HG03060 (cell line): ENCODE results near the gene SETDB1.
A peak's percentile ranks its signal among the peaks of the same experiment; 100 is the strongest.
"Not testable (repeated sequence)": the region's sequence is repeated elsewhere in the genome, so short reads cannot be mapped to it uniquely, and the experiment has no call there.

Source experiments
- ATAC-seq: cut with Tn5 transposase; IDR thresholded peaks from one replicate; pipeline ENCODE4 v1.9.1; 2021; ENCODE audit warnings: low read depth, moderate number of reproducible peaks; ENCODE audit not compliant: unreplicated experiment

SETDB1 gene

DNA sequence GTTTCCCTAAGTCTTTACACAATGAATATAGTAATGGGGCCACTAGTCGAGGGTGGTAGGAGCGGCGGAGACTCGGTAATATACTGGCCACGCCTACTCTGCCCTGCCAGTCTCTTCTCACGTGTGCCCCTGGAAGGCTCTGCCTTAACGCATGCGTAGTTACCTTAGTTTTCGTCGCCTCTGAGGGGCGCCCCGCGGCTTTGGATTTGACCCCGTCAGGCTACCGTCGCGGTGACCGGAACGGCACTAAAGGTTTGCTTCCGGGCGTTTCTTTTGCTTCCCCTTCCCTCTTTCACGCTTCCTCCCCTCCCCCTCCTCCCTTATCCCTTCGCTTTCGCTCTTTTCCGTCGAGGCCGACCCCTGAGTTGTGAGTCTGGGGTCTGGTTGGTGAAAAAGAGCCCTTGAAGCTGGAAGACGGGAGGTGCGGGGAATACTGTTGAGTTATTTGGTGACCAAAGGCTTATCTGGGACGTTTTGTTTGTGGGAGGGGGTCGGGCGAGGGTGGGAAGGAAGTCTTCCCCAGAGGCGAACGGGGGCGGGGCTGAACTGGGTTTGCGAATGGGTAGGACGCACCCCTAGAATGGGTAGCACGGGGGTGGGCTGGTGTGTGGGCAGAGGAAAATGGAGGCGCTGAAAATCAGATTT lies at the start of gene SETDB1:
Gene SETDB1, plus strand, starts transcription at position 267 of the 645 bp plus-strand sequence. CDS start 1,352 bp downstream, outside the sequence.
- peak; percentile 74 for ATAC-seq

DNA sequence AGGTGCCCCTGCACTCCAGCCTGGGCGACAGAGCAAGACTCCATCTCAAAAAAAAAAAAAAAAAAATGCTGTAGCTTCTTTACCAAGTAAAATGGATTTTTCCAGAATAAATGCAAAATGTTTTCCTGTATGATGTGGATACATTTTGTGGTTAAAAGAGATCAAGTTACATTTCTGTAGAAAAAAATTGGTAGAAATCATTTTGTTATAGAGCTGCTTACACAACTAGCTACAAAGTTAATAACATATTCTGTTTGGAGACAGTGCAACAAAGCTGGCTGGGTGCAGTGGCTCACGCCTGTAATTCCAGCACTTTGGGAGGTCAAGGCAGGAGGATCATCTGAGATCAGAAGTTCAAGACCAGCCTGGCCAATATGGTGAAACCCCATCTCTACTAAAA lies 47.2 kb upstream of the SETDB1 start:
- not testable (repeated sequence) for ATAC-seq

DNA sequence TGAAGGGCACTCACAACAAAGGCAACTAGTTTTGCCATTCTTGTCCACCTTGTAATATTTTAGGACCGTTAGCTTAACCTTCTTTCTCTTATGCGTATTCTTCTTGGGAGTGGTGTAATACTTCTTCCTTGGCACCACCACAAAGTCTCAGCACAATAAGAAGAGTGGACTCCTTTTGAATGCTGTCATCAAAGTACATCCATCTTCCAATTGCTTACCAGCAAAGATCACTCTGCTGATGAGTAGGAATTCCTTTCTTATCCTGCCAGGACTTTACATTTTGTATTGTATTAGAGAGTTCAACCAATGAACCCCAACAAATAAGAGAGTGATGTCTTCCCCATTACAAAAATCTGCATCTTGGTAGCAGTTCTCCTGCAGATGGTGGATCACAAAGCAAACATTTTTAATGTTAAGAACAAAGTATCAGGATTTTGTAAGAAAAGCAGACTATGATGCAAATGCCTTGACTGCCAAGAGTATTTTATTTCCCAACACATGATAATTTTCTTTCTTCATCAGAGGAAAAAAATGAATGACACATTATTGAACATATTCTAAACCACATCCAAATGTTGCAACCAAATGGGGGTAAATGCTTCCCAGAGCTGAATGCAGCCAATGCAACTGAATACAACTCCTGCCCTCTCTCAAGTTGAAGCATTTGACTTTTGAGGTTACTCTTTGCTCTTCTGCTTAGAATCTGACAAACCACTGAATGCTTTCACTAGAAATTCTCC lies 44.7 kb upstream of the SETDB1 start:
- no peak for ATAC-seq

DNA sequence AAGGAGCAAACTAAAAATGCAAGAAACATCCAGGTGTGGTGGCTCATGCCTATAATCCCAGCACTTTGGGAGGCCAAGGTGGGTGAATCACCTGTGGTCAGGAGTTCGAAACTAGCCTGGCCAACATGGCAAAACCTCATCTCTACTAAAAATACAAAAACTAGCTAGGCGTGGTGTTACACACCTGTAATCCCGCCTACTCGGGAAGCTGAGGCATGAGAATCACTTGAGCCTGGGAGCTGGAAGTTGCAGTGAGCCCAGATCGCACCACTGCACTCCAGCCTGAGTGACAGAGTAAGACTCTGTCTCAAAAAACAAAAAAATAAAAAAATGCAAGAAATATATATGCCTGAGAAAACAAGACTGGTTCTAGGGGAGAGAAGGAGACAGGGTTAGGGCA lies 43.0 kb upstream of the SETDB1 start:
- not testable (repeated sequence) for ATAC-seq

DNA sequence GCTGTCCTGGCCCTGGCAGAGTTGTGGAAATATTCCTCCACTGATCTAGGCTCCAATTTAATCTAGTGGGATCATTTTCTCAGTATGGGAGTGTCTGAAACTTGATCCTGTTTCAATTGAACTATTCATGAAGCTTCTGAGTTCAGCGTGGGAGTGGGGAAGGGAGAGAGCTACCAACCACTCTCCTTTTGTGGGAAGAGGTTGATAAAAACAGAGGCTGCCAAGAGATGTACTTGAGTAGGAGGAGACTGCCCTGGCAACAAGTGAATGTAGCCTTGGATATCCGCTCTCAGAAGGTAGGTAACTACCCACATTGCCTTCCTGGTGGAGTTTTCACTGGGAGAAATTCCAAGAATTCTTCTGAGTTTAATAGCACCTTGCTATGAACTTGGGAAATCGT lies 39.1 kb upstream of the SETDB1 start, which contains the start of gene CTXND2:
Gene CTXND2, plus strand, starts transcription at position 119 of the 400 bp plus-strand sequence. CDS start 25,179 bp downstream, outside the sequence.
- no peak for ATAC-seq

DNA sequence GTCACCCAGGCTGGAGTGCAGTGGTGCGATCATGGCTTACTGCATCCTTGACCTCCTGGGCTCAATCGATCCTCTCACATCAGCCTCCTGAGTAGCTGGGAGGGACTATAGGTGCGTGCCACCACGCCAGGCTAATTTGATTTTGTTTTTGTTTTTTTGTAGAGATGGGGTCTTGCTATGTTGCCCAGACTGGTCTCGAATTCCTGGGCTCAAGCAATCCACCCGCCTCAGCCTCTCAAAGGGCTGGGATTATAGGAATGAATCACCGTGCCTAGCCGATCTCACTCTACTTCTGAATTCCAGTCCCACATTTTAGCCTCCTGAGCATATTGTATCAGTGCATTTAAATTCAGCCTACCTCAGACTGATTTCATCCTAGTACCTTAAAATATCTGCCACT lies 37.4 kb upstream of the SETDB1 start:
- ATAC-seq, result no peak

DNA sequence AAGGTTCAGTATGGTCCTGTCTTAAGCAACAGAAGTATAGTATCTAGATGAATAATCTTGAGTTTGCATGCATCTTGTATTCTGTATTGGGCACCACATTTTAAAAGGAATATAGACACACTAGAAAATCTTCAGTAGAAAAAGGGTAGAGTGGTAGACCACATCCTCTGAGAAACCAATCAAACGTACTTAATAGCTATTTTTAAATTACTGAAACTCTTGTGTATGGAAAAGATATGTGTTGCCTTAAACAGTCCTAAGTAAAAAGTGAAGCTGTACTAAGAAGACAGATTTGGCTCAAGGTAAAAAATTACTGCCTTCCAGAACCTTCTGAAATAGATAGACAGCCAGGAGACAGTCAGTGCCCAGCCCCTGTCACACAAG lies 36.1 kb upstream of the SETDB1 start:
- no peak for ATAC-seq

DNA sequence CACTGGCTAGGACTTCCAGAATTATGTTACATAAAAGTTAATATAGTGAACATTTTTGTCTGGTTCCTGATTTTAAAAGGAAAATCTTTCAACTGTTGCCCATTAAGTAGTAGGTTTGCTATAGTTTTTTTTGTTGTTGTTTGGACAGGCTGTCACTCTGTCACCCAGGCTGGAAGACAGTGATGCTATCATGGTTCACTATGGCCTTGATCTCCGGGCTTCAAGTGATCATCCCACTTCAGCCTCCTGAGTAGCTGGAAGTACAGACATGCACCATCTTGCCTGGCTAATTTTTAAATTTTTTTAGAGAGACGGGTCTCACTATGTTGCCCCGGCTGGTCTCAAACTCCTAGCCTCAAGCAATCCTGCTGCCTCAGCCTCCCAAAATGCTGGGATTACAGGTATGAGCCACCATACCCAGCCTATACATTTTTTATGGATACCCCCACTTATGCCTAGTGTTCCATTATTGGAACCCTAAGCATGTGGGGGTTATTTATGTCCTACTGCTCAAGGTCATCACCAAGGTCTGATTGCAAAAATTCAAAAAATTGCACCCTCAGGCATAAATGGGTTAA lies 32.7 kb upstream of the SETDB1 start:
- no peak for ATAC-seq

DNA sequence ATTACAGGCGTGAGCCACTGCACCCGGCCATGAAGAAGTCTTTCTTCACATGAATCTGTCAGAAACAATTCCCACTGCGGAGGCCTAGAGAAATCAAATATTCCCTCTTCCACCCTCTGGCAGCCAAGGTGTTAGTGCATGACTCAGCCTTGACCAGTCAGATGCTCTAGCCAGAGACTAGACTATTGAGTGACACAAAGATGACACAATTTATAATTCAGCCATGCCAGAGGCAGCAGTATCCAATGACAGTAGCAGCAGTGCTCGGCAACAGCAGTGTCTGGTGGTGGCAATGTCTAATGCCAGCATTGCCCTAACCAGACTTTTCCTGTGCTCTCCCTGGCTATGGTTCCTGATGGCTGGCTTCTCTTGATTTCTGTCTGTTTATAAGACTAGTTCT lies 30.5 kb upstream of the SETDB1 start:
- no peak for ATAC-seq

DNA sequence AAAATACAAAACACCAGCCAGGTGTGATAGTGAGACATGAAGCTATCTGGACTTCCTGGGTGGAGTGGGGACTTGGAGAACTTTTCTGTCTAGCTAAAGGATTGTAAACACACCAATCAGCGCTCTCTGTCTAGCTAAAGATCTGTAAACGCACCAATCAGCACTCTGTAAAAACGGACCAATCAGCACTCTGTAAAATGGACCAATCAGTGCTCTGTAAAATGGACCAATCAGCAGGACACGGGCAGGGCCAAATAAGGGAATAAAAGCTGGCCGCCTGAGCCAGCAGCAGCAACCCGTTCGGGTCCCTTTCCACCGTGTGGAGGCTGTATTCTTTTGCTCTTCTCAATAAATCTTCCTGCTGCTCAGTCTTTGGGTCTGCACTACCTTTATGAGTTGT lies 26.4 kb upstream of the SETDB1 start:
- ATAC-seq, result not testable (repeated sequence)

DNA sequence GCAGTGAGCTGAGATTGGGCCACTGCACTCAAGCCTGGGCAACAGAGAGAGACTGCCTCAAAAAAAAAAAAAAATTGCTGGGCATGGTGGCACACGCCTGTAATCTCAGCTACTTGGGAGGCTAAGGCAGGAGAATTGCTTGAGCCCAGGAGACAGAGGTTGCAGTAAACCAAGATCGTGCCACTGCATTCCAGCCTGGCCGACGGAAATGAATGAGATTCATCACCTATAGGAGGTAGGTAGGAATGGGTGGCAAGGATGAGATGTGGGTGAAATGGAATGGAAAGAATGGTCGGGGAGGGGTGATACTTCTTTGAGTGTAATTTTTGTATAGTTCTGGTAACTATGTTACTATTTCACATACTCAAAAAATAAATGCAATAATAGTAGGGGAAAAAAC lies 23.8 kb upstream of the SETDB1 start:
- ATAC-seq, result no peak

DNA sequence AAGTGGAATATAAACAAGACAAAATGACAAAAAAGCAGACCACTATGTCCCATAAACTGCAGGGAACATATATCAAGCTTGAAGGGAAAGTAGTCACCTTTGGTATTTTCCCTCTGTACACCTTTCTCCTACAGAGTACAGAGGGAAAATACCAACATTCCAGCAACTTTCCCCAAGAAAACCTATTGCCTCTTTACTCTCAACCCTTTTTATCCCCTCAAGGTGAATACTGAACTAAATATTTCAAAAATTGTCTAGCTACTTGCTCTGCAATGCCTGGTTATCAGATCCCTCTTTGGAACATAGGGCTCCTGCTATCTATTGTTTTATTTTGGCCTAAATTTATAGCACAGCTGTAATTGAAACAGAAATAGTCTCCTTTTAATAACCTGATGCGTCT lies 23.4 kb upstream of the SETDB1 start:
- no peak for ATAC-seq

DNA sequence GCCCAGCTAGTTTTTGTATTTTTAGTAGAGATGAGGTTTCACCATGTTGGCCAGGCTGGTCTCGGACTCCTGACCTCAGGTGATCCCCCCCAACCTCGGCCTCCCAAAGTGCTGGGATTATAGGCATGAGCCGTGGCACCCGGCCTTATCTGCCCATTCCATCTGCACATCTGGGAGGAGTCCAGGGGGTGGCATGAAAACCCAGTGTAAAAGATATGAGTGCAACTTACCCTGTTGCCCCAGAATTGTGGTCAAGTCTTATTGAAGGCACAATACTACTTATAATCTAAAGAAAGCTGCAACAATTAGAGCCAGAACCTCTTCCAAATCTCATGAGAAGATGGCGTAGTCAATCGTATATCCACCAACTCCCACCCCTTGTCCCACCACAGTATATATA lies 20.9 kb upstream of the SETDB1 start:
- no peak for ATAC-seq

DNA sequence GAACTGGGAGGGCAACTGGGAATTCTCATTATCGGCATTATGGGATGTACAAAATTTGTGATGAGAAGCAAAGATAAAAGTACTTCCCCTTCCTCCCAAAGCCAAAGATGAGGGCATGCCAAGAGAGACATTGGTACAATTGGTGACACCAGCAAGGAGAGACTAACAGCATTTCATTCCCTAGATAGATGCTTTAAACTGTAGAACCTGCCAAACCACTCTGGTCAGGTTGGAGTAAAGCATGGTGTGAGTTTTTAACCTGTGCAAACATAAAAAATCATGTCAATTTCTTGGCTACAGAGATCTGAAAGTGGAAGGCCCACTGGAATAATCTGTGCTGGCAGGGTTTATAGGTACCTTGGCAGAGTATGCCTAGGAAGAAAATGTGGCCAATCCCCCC lies 19.8 kb upstream of the SETDB1 start:
- ATAC-seq, result no peak

DNA sequence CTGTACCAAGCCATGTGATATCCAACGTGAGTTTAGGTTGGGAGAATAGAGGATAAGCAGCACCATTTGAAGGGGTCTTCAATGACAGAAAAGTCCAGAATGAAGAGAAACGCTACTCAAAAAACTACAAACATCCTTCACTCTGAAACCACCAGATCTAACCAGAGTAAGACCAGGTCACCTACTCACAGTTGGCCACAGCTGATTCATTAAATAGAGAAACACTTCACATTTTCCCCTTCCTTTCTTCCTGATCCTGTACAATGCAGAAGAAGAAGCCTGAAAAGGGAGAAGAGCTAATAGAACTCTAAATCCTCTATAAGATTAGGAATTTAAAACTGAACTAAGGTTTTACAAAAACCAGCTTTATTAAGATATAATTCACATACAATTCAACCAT lies 19.4 kb upstream of the SETDB1 start:
- no peak for ATAC-seq

DNA sequence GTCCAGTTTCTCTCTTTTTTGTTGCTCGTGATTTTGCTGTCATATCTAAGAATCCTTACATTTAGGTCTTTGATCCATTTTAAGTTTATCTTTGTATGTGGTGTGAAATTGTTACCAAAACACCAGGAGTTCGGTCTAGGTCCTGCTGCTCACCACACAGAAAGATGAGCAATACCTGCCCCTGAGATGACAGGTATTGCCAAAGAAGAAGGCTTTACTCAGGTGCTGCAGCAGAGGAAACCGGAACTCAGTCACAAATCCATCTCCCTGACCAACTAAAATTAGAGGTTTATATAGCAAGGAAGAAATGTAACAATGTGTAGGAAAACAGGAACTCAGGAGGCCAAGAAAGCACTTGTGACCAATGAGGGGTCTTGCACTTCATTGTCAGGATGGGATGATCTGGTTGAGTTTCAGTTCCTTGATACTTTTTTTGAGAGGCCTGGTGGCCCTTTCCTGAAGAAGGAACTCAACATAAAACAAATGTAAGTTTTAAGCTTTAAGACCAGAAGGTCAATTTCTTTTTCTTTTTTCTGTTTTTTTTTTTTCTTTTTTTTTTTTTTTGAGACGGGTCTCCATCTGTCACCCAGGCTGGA lies 16.5 kb upstream of the SETDB1 start:
- ATAC-seq, result no peak

DNA sequence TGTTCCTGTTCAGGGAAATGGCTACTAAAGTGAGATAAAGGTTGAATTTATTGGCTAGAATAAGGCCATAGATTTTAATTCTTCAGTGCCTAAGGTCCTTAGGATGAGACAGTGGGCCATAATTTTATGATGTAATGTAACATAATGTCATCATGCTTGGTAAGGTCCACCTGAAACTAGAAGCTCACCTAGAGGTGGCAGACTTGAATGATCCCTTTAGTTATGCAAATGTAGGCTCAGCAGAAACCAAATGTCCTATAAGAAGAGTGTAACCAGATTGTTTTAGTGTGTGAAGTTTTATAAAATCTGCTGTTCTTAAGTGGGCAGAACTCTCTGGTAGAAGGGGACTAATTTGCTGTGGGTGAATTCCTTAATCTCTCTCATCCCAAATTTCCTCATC lies 13.5 kb upstream of the SETDB1 start:
- no peak for ATAC-seq

DNA sequence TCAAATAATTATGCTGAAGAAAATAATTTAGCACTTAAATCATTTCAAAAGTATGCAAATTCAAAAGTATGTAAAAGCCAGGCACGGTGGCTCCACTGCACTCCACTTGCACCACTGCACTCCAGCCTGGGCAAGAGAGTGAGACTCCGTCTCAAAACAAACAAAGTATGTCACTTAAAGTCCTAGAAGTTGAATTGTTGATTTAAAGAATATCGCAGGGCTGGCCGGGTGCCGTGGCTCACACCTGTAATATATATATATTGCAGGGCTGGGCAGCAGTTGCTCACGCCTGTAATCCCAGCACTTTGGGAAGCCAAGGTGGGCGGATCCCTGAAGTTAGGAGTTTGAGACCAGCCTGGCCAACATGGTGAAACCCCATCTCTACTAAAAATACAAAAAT lies 8.8 kb upstream of the SETDB1 start:
- no peak for ATAC-seq

DNA sequence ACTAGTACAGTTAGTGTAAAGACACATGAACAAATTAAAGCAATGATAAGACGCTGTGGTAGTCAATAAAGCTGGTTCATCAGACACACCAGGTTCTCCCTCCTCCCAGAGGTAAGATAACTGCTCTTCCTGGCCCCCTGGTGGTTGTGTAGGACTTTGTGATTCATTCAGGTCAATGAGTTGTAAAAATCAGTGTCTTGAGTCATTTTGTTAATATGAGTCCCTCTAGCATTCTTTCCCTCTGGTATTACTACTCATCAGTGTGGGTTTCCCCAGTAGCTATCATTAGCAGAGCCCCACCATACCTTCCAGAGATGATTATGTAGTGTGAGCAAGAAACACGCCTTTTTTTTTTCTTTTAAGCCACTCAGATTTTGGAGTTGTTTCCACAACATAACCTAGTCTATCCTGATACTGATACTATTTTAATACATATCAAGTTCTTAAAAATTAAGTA lies 3.6 kb upstream of the SETDB1 start:
- ATAC-seq, result peak; percentile 72

DNA sequence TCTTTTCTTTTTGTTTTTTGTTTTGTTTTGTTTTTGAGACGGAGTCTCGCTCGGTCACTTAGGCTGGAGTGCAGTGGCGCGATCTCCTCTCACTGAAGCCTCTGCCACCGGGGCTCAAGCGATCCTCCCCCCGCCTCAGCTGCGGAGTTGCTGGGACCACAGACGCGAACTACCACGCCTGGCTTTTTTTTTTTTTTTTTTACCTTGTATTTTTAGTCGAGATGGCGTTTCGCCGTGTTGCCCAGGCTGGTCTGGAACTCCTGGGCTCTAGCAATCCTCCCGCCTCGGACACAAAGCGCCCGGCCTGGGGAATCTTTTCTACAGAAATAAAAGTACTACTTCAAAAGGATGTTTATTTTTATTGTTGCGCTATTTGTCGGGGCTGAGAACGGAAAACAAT lies 1.1 kb upstream of the SETDB1 start:
- ATAC-seq, result no peak

DNA sequence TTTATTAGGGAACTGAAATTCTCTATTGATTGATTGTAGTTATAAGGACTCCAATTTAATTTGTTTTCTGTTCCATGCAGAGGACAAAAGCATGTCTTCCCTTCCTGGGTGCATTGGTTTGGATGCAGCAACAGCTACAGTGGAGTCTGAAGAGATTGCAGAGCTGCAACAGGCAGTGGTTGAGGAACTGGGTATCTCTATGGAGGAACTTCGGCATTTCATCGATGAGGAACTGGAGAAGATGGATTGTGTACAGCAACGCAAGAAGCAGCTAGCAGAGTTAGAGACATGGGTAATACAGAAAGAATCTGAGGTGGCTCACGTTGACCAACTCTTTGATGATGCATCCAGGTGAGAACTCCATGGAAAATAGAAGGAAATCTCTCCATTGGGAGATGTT lies 1.5 kb downstream of the SETDB1 start:
- no peak for ATAC-seq
